CD4-positive, alpha-beta T cell treated with Interleukin-17A for 4 hours (primary cell): Measurements from ENCODE around the gene MSANTD1.

Experiments
- DNase-seq: peaks from one replicate; pipeline ENCODE4 v3.0.0-alpha.2; 2020; ENCODE audit warnings: mixed read lengths

Gene MSANTD1

GRCh38 chr4:3234171-3235029 is 14.6 kb upstream of the MSANTD1 start:
- no peak for DNase-seq

GRCh38 chr4:3235030-3235345 is 14.0 kb upstream of the MSANTD1 start:
- DNase-seq = no peak

- DNase-seq = no peak
Measured at GRCh38 chr4:3235581-3235980, 13.4 kb upstream of the MSANTD1 start.

GRCh38 chr4:3236326-3236878 is 12.6 kb upstream of the MSANTD1 start:
- DNase-seq = no peak

- no peak for DNase-seq
Measured at GRCh38 chr4:3237266-3237665, 11.7 kb upstream of the MSANTD1 start.

- no peak for DNase-seq
Measured at GRCh38 chr4:3237712-3238560, 11.0 kb upstream of the MSANTD1 start.

- DNase-seq = no peak
Measured at GRCh38 chr4:3238721-3239120, 10.2 kb upstream of the MSANTD1 start.

GRCh38 chr4:3239303-3239702 is 9.7 kb upstream of the MSANTD1 start:
- DNase-seq = no peak

GRCh38 chr4:3239998-3240920 is 8.7 kb upstream of the MSANTD1 start:
- no peak for DNase-seq

GRCh38 chr4:3240936-3241522 is 7.9 kb upstream of the MSANTD1 start:
- DNase-seq = no peak

GRCh38 chr4:3241898-3242524 is 6.9 kb upstream of the MSANTD1 start:
- DNase-seq = no peak

- DNase-seq = peak; percentile 38
Measured at GRCh38 chr4:3243136-3243780, 5.7 kb upstream of the MSANTD1 start.

GRCh38 chr4:3244002-3244401 is 5.0 kb upstream of the MSANTD1 start:
- DNase-seq = no peak

- DNase-seq = no peak
Measured at GRCh38 chr4:3244747-3245146, 4.2 kb upstream of the MSANTD1 start.

GRCh38 chr4:3245676-3246075 is 3.3 kb upstream of the MSANTD1 start:
- DNase-seq = no peak

GRCh38 chr4:3246458-3247398 is 2.2 kb upstream of the MSANTD1 start:
- no peak for DNase-seq

- DNase-seq = no peak
Measured at GRCh38 chr4:3247399-3248177, 1.4 kb upstream of the MSANTD1 start.

GRCh38 chr4:3248178-3248480 is 830 bp upstream of the MSANTD1 start:
- no peak for DNase-seq

- DNase-seq = no peak
Measured at GRCh38 chr4:3249711-3250437, 915 bp downstream of the MSANTD1 start.
